Skeletal muscle satellite cell (primary cell): ENCODE measurements around the gene ABTB2.

Experiments
- H3K27me3 ChIP-seq: 2 replicates; pipeline ENCODE4 v1.7.0; 2013; ENCODE audit warnings: low read length; ENCODE audit not compliant: control insufficient read depth, insufficient read depth
- H3K36me3 ChIP-seq: 2 replicates; pipeline ENCODE4 v1.7.0; 2013; ENCODE audit warnings: mild to moderate bottlenecking, control low read depth, low read length; ENCODE audit not compliant: insufficient read depth
- H3K4me1 ChIP-seq: 2 replicates; pipeline ENCODE4 v1.7.0; 2013; ENCODE audit warnings: low read length; ENCODE audit not compliant: control insufficient read depth, insufficient read depth
- H3K4me2 ChIP-seq: 2 replicates; pipeline ENCODE4 v1.7.0; 2013; ENCODE audit warnings: mild to moderate bottlenecking, low read length
- H3K4me3 ChIP-seq: 2 replicates; pipeline ENCODE4 v1.7.0; 2013; ENCODE audit warnings: low read length
- H3K9ac ChIP-seq: 2 replicates; pipeline ENCODE4 v1.7.0; 2013; ENCODE audit warnings: mild to moderate bottlenecking, low read depth, low read length, moderate library complexity
- H3K9me3 ChIP-seq: replicated peaks from 2 replicates; pipeline ENCODE4 v1.7.0; 2013; ENCODE audit warnings: mild to moderate bottlenecking, control low read depth, low read length

ABTB2 gene

GRCh38 chr11:34199525-34199924, 158.3 kb downstream of the ABTB2 start:
- Histone ChIP-seq H3K27me3 (no peaks in the 10 kb centered on the region), H3K4me1 (peaks cover 2% of the 10 kb centered on the region), H3K4me3 (no peak overlapping the region), H3K9ac (no peak overlapping the region), H3K36me3 (no peaks in the 10 kb centered on the region), H3K9me3 (no peaks in the 10 kb centered on the region), H3K4me2 (no peak overlapping the region)

- H3K4me1 ChIP-seq, result peaks cover 3% of the 10 kb centered on the region
- H3K27me3 ChIP-seq, result no peaks in the 10 kb centered on the region
- no peaks in the 10 kb centered on the region for H3K9me3 ChIP-seq
- H3K4me2 ChIP-seq, result no peak overlapping the region
- no peaks in the 10 kb centered on the region for H3K36me3 ChIP-seq
- no peak overlapping the region for H3K9ac ChIP-seq
- no peak overlapping the region for H3K4me3 ChIP-seq
Measured at GRCh38 chr11:34198523-34198922, 159.3 kb downstream of the ABTB2 start.

GRCh38 chr11:34197256-34197655, 160.6 kb downstream of the ABTB2 start:
- Histone ChIP-seq H3K4me2 (no peak overlapping the region), H3K4me1 (peaks cover 15% of the 10 kb centered on the region), H3K36me3 (no peaks in the 10 kb centered on the region), H3K27me3 (no peaks in the 10 kb centered on the region), H3K9ac (no peak overlapping the region), H3K4me3 (no peak overlapping the region), H3K9me3 (no peaks in the 10 kb centered on the region)

- H3K4me2 ChIP-seq, result no peak overlapping the region
- H3K9me3 ChIP-seq, result no peaks in the 10 kb centered on the region
- no peaks in the 10 kb centered on the region for H3K36me3 ChIP-seq
- no peaks in the 10 kb centered on the region for H3K27me3 ChIP-seq
- no peak overlapping the region for H3K4me3 ChIP-seq
- H3K9ac ChIP-seq, result no peak overlapping the region
- peaks cover 22% of the 10 kb centered on the region for H3K4me1 ChIP-seq
Measured at GRCh38 chr11:34194576-34195335, 163.1 kb downstream of the ABTB2 start.

- Histone ChIP-seq H3K9me3 (no peaks in the 10 kb centered on the region), H3K4me1 (peaks cover 22% of the 10 kb centered on the region), H3K4me3 (peak overlapping the region; percentile 65), H3K4me2 (peak overlapping the region; percentile 81), H3K9ac (peak overlapping the region; percentile 50), H3K36me3 (no peaks in the 10 kb centered on the region), H3K27me3 (peaks cover 6% of the 10 kb centered on the region)
Measured at GRCh38 chr11:34192481-34193401, 165.1 kb downstream of the ABTB2 start.

DNA sequence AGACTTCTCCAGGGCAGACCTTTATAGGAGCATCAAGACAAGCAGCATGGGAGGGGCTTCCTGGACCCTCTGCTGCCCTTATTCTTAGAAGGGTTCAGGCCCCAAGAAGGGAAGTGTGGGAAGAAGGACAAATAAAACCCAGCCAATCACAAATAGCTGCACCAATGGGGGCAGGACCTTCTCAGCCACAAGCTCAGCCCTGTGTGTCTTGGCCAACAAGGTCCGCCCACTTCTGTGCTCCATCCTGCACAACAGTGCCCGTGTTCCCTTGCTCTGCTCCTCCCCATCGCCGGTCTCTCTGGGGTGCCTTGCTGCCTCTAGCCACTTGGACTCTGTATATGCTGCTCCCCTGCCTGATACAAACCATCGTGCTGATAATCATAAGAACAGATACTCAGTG, 166.2 kb downstream of the ABTB2 start:
- Histone ChIP-seq H3K36me3 (no peaks in the 10 kb centered on the region), H3K4me3 (no peak overlapping the region), H3K4me1 (peaks cover 22% of the 10 kb centered on the region), H3K27me3 (peaks cover 11% of the 10 kb centered on the region), H3K9me3 (no peaks in the 10 kb centered on the region), H3K4me2 (no peak overlapping the region), H3K9ac (no peak overlapping the region)

DNA sequence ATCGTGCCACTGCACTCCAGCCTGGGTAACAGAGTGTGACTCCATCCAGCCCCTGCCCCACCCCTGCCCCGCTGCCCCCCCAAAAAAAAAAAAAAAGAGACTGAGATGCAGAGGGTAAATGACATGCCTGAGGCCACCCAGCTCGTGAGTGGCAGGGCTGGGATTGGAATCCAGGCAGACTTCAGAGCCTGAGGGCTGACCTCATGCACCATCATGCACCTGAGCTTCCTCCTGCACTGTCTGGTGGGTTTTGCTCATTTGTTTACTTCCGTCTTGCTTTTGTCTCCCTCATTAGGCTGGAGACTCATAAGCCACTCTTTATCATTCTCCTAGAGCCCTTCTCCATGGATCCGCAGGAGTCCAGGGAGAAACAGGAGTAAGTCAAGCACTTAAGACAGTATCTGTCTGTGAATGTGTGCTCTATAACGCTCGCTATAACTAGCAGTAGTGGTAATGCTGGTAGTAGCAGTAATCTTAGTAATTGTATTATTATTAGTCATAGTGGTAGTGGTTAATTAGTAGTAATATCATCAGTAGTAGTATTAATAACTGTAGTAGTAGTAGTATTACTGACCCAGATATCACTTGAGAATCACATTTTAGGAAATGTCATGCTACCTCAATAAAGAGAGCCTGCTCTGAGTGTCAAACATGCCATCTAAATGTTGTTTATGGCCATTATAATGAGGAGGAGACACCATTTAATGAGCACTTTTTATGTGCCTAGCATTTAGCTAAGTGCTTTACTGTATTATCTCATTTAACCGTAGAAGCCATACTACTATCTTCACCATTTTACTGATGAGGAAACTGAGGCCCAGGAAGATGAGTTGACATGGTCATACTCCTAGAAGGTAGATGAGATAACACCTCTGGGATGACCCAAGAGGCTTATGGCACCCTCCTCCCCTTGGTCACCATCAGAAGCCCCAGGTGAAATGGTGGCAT, 167.3 kb downstream of the ABTB2 start:
- H3K9me3 ChIP-seq, result no peaks in the 10 kb centered on the region
- no peaks in the 10 kb centered on the region for H3K36me3 ChIP-seq
- no peak overlapping the region for H3K4me3 ChIP-seq
- H3K9ac ChIP-seq, result no peak overlapping the region
- peaks cover 11% of the 10 kb centered on the region for H3K27me3 ChIP-seq
- H3K4me1 ChIP-seq, result peaks cover 22% of the 10 kb centered on the region
- H3K4me2 ChIP-seq, result no peak overlapping the region

DNA sequence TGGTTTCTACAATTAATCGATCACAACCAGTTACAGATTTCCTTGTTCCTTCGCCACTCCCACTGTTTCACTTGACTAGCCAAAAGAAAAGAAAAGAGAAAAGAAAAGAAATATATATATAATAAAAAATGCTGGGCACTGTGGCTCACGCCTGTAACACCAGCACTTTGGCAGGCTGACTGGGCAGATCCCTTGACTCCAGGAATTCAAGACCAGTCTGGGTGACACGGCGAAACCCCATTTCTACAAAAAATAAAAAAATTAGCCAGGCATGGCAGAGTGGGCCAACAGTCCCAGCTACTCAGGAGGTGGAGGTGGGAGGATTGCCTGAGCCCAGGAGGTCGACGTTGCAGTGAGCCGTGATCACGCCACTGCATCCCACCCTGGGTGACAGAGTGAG, 168.6 kb downstream of the ABTB2 start:
- Histone ChIP-seq H3K9ac (no peak overlapping the region), H3K4me3 (no peak overlapping the region), H3K27me3 (peaks cover 11% of the 10 kb centered on the region), H3K4me1 (peaks cover 22% of the 10 kb centered on the region), H3K4me2 (no peak overlapping the region), H3K9me3 (no peaks in the 10 kb centered on the region), H3K36me3 (no peaks in the 10 kb centered on the region)

DNA sequence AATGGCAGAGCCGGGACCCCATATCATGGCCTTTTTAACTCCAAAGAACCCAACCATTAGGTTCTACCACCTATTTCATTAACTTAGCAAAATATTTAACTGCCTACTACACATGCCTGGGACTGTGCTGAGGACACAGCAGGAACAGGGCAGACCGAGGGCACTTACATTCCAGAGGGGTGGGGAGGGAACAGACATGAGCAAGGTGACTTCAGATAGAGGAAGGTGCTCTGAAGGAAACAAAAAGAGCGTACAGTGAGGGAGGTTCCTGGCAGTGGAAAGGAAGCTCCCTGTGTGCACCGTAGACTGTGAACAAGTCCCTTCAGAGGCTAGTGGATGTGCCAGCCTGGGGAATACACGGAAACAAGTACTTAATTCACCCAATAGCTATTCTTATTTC, 169.6 kb downstream of the ABTB2 start:
- no peak overlapping the region for H3K4me2 ChIP-seq
- no peak overlapping the region for H3K4me3 ChIP-seq
- no peaks in the 10 kb centered on the region for H3K9me3 ChIP-seq
- H3K9ac ChIP-seq, result no peak overlapping the region
- H3K27me3 ChIP-seq, result peaks cover 11% of the 10 kb centered on the region
- H3K4me1 ChIP-seq, result peaks cover 15% of the 10 kb centered on the region
- H3K36me3 ChIP-seq, result no peaks in the 10 kb centered on the region

- H3K4me1 ChIP-seq, result no peaks in the 10 kb centered on the region
- H3K9ac ChIP-seq, result no peak overlapping the region
- H3K36me3 ChIP-seq, result no peaks in the 10 kb centered on the region
- no peak overlapping the region for H3K4me2 ChIP-seq
- H3K4me3 ChIP-seq, result no peak overlapping the region
- peaks cover 11% of the 10 kb centered on the region for H3K27me3 ChIP-seq
- H3K9me3 ChIP-seq, result no peaks in the 10 kb centered on the region
Measured at GRCh38 chr11:34185926-34186841, 171.6 kb downstream of the ABTB2 start.
